ACHN (cell line): ENCODE measurements around the gene PDE11A.

Experiments used
- DNase-seq: peaks from one replicate; pipeline ENCODE4 v3.0.0-alpha.2; 2015
- in situ Hi-C: cut with HindIII; loops from 2 replicates; pipeline ENCODE4 v1.10.0; 2017; ENCODE audit warnings: low sequenced_read_pairs, low pct_ligation_motif_present, low pct_unique_long_range_greater_than_20kb

Gene PDE11A

GRCh38 chr2:177705511-177706173 is 366.9 kb downstream of the PDE11A start:
- in situ Hi-C loops, result no loop called here
- DNase-seq, result no peak

DNA sequence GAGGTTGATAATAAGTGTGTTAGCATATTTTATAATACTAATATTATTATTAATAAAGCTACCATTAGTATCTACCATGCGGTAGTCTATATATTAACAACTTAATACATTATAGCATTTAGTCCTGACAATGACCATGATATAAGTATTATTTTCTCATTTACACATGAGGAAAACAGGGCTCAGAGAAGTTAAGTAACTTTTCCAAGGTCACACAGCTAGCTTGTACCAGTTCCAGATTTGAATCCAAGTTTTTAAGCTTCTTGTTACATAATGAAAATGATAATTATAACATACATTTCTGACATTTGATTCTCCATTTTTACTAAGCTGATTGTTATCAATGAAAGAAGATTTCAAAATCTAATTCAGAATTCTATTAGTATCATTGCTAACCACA is 369.4 kb downstream of the PDE11A start:
- no peak for DNase-seq
- in situ Hi-C loops, result no loop called here

GRCh38 chr2:177698281-177698680 is 374.3 kb downstream of the PDE11A start:
- in situ Hi-C loops, result no loop called here
- no peak for DNase-seq

- in situ Hi-C loops, result no loop called here
- no peak for DNase-seq
Measured at GRCh38 chr2:177694348-177694747, 378.2 kb downstream of the PDE11A start.

- DNase-seq, result no peak
- in situ Hi-C loops, result no loop called here
Measured at GRCh38 chr2:177693658-177694339, 378.8 kb downstream of the PDE11A start.

DNA sequence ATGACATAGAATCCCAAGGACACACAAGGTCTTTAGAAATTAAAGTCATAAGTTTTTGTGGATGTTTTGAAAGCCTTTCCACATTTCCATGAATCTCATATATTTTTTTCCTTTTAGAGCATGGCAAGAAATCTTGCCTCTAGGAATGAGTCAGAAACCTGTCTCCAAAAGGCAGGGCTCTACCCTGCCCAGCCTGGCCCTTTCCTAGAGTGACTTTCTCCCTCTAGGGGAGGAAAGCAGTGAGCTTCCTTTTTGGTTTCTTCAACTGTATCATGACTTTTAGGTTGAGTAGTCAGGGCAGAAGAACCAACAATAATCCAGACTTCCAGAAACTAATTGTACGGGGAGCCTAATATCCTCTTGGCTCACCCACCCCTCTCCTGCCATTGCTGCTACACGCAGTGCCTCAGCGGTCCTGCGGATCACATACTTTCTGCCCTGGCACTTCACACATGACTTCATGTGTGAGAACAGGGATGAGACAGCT is 379.8 kb downstream of the PDE11A start:
- peak; percentile 90 for DNase-seq
- in situ Hi-C loops, result no loop called here

DNA sequence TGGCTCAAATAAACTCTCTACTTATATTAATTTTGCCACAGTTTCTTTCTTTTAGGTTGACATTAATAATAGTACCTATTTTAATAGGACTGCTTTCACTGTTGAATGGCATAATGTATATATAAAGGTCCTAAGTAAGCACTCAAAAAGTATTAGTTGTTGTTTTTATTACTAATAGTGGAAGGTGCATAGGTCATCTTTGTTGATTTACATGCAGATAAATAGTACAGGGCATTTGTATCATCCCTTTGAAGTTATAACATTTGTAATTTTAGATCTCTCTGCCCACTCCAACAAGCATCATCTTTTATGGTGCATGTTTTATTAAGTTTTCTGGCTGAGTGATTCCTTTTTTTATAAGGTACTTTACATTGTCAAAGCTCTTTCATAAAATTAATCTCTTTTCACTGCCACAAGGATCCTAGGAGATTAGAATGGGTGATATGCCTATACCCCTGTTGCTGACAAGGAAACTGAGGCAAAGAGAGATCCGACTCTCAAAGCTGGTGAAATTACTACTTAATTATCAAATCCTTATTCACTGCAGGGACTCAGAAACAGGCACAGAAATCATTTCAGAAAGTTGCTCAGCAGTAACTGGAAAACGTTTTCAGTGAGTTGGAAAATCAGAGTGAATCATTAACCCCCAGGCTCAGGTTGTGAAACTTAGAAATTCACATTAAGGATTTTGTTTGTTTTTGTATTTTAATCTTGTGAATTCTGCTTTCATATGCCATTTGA is 380.4 kb downstream of the PDE11A start:
- in situ Hi-C loops, result no loop called here
- peak; percentile 80 for DNase-seq

DNA sequence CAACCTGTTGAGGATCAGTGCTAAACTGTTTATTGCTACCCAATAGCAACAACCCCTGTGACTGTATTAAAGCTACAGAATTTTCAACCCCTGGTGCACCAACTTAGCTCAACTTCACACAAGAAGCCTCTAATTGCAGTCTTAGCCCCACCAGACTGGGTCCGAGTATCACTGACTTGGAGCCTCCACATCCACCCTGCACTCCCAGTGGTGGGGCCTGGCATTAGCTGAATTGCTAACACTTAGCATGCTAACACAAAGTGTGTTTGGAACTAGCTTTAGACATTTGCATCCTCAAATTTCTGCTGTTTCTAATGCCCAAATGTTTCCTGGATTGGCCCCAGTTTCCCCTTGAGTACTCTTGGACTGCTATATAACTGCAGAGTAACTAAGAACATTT is 381.4 kb downstream of the PDE11A start:
- DNase-seq, result no peak
- in situ Hi-C loops, result no loop called here

GRCh38 chr2:177689623-177690022 is 383.0 kb downstream of the PDE11A start:
- in situ Hi-C loops, result no loop called here
- DNase-seq, result no peak

DNA sequence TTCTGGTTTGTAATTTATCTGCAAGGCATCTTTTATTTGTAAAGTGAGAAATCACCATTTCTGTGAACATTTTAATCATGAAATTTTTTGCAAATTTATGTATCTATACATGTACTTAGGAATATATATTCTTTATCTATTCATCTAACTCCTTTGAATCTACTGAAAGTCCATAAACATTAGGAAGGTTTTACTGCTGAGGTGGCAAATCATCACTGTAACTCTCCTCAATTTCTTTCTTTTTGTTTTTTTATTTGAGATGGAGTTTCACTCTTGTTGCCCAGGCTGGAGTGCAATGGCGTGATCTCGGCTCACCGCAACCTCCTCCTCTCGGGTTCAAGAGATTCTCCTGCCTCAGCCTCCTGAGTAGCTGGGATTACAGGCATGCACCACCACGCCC is 383.7 kb downstream of the PDE11A start:
- no peak for DNase-seq
- in situ Hi-C loops, result no loop called here

DNA sequence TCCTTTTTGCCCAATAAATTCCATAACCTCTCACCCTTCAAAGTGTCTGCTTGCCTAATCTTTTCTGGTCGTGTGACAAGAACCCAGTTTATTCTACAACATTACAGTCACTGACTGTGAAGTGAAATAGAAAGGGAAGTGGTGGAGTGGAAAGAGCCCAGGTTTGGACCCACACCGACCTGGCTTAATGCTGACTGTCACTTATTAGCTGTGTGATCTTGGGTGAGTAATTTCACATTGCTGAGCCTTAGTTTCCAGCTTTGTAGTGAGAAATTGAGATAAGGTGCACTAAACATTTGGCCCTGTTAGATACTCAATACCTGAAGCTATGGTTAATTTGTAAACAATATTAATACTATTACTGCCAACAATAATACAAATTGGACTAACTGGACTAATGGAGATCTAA is 388.9 kb downstream of the PDE11A start:
- in situ Hi-C loops, result no loop called here

GRCh38 chr2:177682836-177683660 is 389.5 kb downstream of the PDE11A start:
- in situ Hi-C loops, result no loop called here
- DNase-seq, result no peak

More for the DNA sequence above, 388.9 kb downstream of the PDE11A start:
- no peak for DNase-seq

- in situ Hi-C loops, result no loop called here
- no peak for DNase-seq
Measured at GRCh38 chr2:177682006-177682405, 390.6 kb downstream of the PDE11A start.

DNA sequence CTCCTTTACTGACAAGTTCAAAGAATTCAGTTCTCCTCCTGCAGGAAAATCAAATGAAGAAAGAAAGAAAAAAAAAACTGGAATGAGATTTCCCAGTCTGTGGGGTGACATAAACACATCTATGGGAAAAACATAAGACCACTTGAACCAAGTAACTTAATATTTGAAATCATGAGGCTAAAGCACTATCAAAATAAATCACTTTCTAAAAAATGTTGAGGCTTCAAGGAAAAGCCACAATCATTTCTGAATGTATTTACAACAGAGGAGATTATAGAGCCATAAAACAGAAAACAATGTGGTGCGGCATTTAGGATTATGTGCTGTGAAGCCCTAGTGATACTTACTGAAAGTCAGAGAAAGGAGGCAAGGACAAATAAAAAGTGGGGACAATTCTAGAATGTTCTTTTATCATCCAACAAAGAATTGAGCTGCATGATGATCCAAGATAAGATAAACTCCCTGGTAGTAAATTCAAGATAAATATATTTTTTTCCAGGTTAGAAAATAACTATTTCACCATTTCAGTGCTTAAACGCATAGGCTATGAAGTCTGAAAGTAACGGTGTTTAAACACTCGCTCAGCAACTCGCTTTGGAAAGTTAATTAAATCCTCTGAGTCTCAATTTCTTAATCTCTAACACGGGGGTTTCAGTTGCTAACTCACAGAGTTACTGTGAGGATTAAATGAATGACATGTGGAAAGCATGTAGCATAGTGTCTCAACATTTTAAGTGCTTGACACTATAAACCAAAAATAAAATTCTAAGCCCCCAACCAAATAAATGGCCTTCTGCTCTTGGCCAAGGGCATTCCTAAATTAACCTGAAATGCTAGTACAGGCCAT is 391.5 kb downstream of the PDE11A start:
- DNase-seq, result no peak
- in situ Hi-C loops, result no loop called here

- DNase-seq, result no peak
- in situ Hi-C loops, result no loop called here
Measured at GRCh38 chr2:177679611-177680605, 392.7 kb downstream of the PDE11A start.

GRCh38 chr2:177678939-177679338 is 393.6 kb downstream of the PDE11A start:
- in situ Hi-C loops, result no loop called here
- no peak for DNase-seq

DNA sequence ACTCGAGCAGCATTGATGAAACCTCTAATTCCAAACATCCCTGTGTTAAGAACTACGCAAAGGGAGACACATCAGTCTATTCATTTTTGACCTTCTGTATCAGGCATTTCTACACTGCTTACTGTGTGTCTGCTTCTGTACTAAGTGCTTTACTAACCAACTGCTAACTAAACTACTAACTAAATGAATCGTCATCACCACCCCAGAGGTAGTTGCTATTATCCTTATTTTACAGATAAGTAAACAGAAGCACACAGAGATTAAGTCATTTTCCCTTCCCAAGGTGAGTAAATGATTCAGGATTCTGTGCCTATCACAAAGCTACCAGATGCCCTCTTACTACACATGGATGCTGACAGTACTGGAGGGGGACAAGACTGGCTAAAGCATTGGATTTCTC is 395.9 kb downstream of the PDE11A start:
- in situ Hi-C loops, result no loop called here
- no peak for DNase-seq
